ENCODE data around the gene ADGRG6.

The ADGRG6 gene

GRCh38 chr6:142386657-142387056, 84.8 kb downstream of the ADGRG6 start:
- no peak for TF ChIP-seq CTCF (IDR thresholded peaks at IDR 0.05; ENCODE audit: insufficient read depth, low read length, poor library complexity, severe bottlenecking)
- no peak for TF ChIP-seq EZH2phosphoT487 (conservative IDR thresholded peaks at IDR 0.05; ENCODE audit: low read length)
- Histone ChIP-seq H3K9me3 (ENCODE audit: insufficient read depth, low read length) (no peaks in the 10 kb centered on the region), H4K20me1 (ENCODE audit: low read depth, low read length) (no peaks in the 10 kb centered on the region), H3K9ac (ENCODE audit: low read length) (no peak overlapping the region), H3K4me3 (ENCODE audit: insufficient read depth, low read length, poor library complexity, severe bottlenecking) (no peak overlapping the region), H3K27ac (ENCODE audit: low read depth, low read length) (no peak overlapping the region), H3K9me2 (replicated peaks; ENCODE audit: insufficient read depth, low read length) (no peaks in the 10 kb centered on the region), H3K36me3 (ENCODE audit: low read length) (no peaks in the 10 kb centered on the region), H2AFZ (ENCODE audit: low read depth, low read length, severe bottlenecking) (no peak overlapping the region), H3K79me2 (ENCODE audit: insufficient read depth, low read length) (no peaks in the 10 kb centered on the region), H3F3A (ENCODE audit: insufficient read depth) (no peaks in the 10 kb centered on the region), H3K27me3 (ENCODE audit: low read length) (no peaks in the 10 kb centered on the region), H3K4me2 (ENCODE audit: low read depth, low read length, poor library complexity, severe bottlenecking) (no peak overlapping the region)

- TF ChIP-seq CTCF (IDR thresholded peaks at IDR 0.05; ENCODE audit: insufficient read depth, low read length, poor library complexity, severe bottlenecking) (peak; percentile 35), EZH2phosphoT487 (conservative IDR thresholded peaks at IDR 0.05; ENCODE audit: low read length) (no peak)
- no peak overlapping the region for H3K4me3 ChIP-seq (ENCODE audit: insufficient read depth, low read length, poor library complexity, severe bottlenecking)
- no peaks in the 10 kb centered on the region for H3K27me3 ChIP-seq (ENCODE audit: low read length)
- H3F3A ChIP-seq (ENCODE audit: insufficient read depth): no peaks in the 10 kb centered on the region
- no peak overlapping the region for H3K4me2 ChIP-seq (ENCODE audit: low read depth, low read length, poor library complexity, severe bottlenecking)
- H3K79me2 ChIP-seq (ENCODE audit: insufficient read depth, low read length): no peaks in the 10 kb centered on the region
- H3K9me2 ChIP-seq (replicated peaks; ENCODE audit: insufficient read depth, low read length): no peaks in the 10 kb centered on the region
- H4K20me1 ChIP-seq (ENCODE audit: low read depth, low read length): no peaks in the 10 kb centered on the region
- no peaks in the 10 kb centered on the region for H3K9me3 ChIP-seq (ENCODE audit: insufficient read depth, low read length)
- no peak overlapping the region for H3K27ac ChIP-seq (ENCODE audit: low read depth, low read length)
- no peaks in the 10 kb centered on the region for H3K36me3 ChIP-seq (ENCODE audit: low read length)
- H3K9ac ChIP-seq (ENCODE audit: low read length): no peak overlapping the region
- no peak overlapping the region for H2AFZ ChIP-seq (ENCODE audit: low read depth, low read length, severe bottlenecking)
Measured at GRCh38 chr6:142387997-142388815, 86.4 kb downstream of the ADGRG6 start.

GRCh38 chr6:142395266-142395665, 93.5 kb downstream of the ADGRG6 start:
- Histone ChIP-seq H3K27ac (ENCODE audit: low read depth, low read length) (no peak overlapping the region), H3K36me3 (ENCODE audit: low read length) (no peaks in the 10 kb centered on the region), H3K79me2 (ENCODE audit: insufficient read depth, low read length) (no peaks in the 10 kb centered on the region), H3K9ac (ENCODE audit: low read length) (no peak overlapping the region), H2AFZ (ENCODE audit: low read depth, low read length, severe bottlenecking) (no peak overlapping the region), H3K27me3 (ENCODE audit: low read length) (no peaks in the 10 kb centered on the region), H3K4me2 (ENCODE audit: low read depth, low read length, poor library complexity, severe bottlenecking) (no peak overlapping the region), H4K20me1 (ENCODE audit: low read depth, low read length) (no peaks in the 10 kb centered on the region), H3K9me3 (ENCODE audit: insufficient read depth, low read length) (no peaks in the 10 kb centered on the region), H3K9me2 (replicated peaks; ENCODE audit: insufficient read depth, low read length) (no peaks in the 10 kb centered on the region), H3K4me3 (ENCODE audit: insufficient read depth, low read length, poor library complexity, severe bottlenecking) (no peak overlapping the region), H3F3A (ENCODE audit: insufficient read depth) (no peaks in the 10 kb centered on the region)
- TF ChIP-seq CTCF (IDR thresholded peaks at IDR 0.05; ENCODE audit: insufficient read depth, low read length, poor library complexity, severe bottlenecking) (no peak), EZH2phosphoT487 (conservative IDR thresholded peaks at IDR 0.05; ENCODE audit: low read length) (no peak)
